Stimulated activated CD4-positive, alpha-beta T cell treated with anti-CD3 and anti-CD28 coated beads, Interleukin-1b, Interleukin-23, amount 100 ng/mL, for 1 hour (primary cell): Measurements from ENCODE around the gene SPATA32.

ENCODE experiments used
- DNase-seq, 2 donors: peaks; one replicate each; pipeline ENCODE4 v3.0.0-alpha.2; 2020; ENCODE audit warnings: low read depth in 2 of 2

The SPATA32 gene

GRCh38 chr17:45228763-45229539 is 32.9 kb downstream of the SPATA32 start:
- peak; percentile 45 to 69 for DNase-seq

- DNase-seq, result no peak
Observed at GRCh38 chr17:45227926-45228762, 33.8 kb downstream of the SPATA32 start.

- no peak for DNase-seq
Observed at GRCh38 chr17:45227101-45227925, 34.6 kb downstream of the SPATA32 start.

GRCh38 chr17:45226576-45226975 is 35.3 kb downstream of the SPATA32 start:
- DNase-seq, result no peak

GRCh38 chr17:45225964-45226530 is 35.8 kb downstream of the SPATA32 start:
- peak; percentile 91 to 93 for DNase-seq

- no peak for DNase-seq
Observed at GRCh38 chr17:45225051-45225700, 36.7 kb downstream of the SPATA32 start.

- DNase-seq, result no peak
Observed at GRCh38 chr17:45224671-45225050, 37.2 kb downstream of the SPATA32 start.

GRCh38 chr17:45223539-45224528 is 38.1 kb downstream of the SPATA32 start:
- DNase-seq, result no peak

GRCh38 chr17:45222996-45223538 is 38.8 kb downstream of the SPATA32 start:
- no peak for DNase-seq

GRCh38 chr17:45222289-45222995 is 39.5 kb downstream of the SPATA32 start:
- no peak for DNase-seq

- no peak for DNase-seq
Observed at GRCh38 chr17:45222014-45222288, 39.9 kb downstream of the SPATA32 start.

GRCh38 chr17:45221081-45222013 is 40.5 kb downstream of the SPATA32 start, which contains the start of gene FMNL1:
Gene FMNL1, plus strand, starts transcription at chr17:45221885. Its CDS starts 240 bp downstream, at chr17:45222125.
- no peak for DNase-seq

- no peak for DNase-seq
Observed at GRCh38 chr17:45220079-45220478, 41.8 kb downstream of the SPATA32 start.

- peak; percentile 67 to 93 for DNase-seq
Observed at GRCh38 chr17:45218895-45219661, 42.8 kb downstream of the SPATA32 start.
